HepG2 (cell line): ENCODE results near the gene TDRD3. TPM values are rescaled to one million over a fixed set of nuclear protein-coding genes. Genes with fewer than 3 reads are reported as not detected.

Source experiments
- ATAC-seq: fragments of 200-7000 bp; cut with Tn5 transposase; 3 replicates; pipeline ENCODE4 v1.9.1; 2020; ENCODE audit warnings: mild to moderate bottlenecking, moderate library complexity
- BruUV-seq: library from RNA; stranded (reverse); fragments of 400-500 nt; replicated peaks from 2 replicates; lab custom pipeline; 2021; lab: Mats Ljungman, UMichigan
- CTCF ChIA-PET: fragments of 300-600 bp; formaldehyde crosslinking; extraction: SDS; loops from one replicate; lab custom pipeline; 2021; ENCODE audit warnings: low total read pairs, inconsistent platforms, low intra/inter-chr PET ratio; lab: Yijun Ruan, JAX
- POLR2A ChIA-PET: fragments of 350-600 bp; sonication (Branson Sonifier 250); formaldehyde crosslinking; loops from one replicate; lab custom pipeline; 2020; ENCODE audit warnings: antibody characterized with exemption, inconsistent platforms; lab: Yijun Ruan, JAX
- DNase-seq: peaks from one replicate; pipeline ENCODE4 v3.0.0-alpha.2; 2015; ENCODE audit warnings: low spot score
- FAIRE-seq: peaks from 3 replicates; lab custom pipeline; 2011; peaks lifted over from hg19 to GRCh38; lab: Jason Lieb, UNC
- H2AFZ ChIP-seq: one replicate; pipeline ENCODE4 v1.6.1; 2011; ENCODE audit warnings: low read length, inconsistent platforms
- H3K27ac ChIP-seq: fragments of 300-600 bp; 3 replicates; pipeline ENCODE4 v1.8.0; 2011; ENCODE audit warnings: mixed run types, mild to moderate bottlenecking, mixed read lengths, low read length, inconsistent platforms; ENCODE audit not compliant: insufficient read depth; ENCODE audit errors: extremely low read length
- H3K27me3 ChIP-seq, 2 experiments: fragments of 200-600 bp in 1 of 2; 2 replicates in 1 of 2; 3 replicates in 1 of 2; pipeline versions ENCODE4 v1.6.0 to v1.8.0; 2011; ENCODE audit warnings: low read length in 2 of 2, mild to moderate bottlenecking in 2 of 2, moderate library complexity in 2 of 2, inconsistent platforms in 1 of 2; ENCODE audit not compliant: insufficient read depth in 2 of 2, control insufficient read depth in 1 of 2
- H3K36me3 ChIP-seq, 2 experiments: fragments of 200-600 bp in 1 of 2; replicated peaks in 1 of 2; 2 replicates in 1 of 2; 3 replicates in 1 of 2; pipeline versions ENCODE4 v1.5.1 to v1.8.0; 2011; ENCODE audit warnings: low read length in 2 of 2, inconsistent platforms in 1 of 2; ENCODE audit not compliant: insufficient read depth in 2 of 2, control insufficient read depth in 1 of 2
- H3K4me1 ChIP-seq: 2 replicates; pipeline ENCODE4 v1.5.1; 2012; ENCODE audit warnings: low read length, inconsistent platforms; ENCODE audit not compliant: insufficient read depth
- H3K4me2 ChIP-seq: 2 replicates; pipeline ENCODE4 v1.6.0; 2011; ENCODE audit warnings: low read depth, low read length, inconsistent platforms
- H3K4me3 ChIP-seq, 3 experiments: fragments of 200-600 bp in 1 of 3; sonication (generic), shearing (Covaris generic) in 1 of 3; replicated peaks in 1 of 3; 2 replicates each; pipeline ENCODE4 v1.5.1; 2011 to 2016; ENCODE audit warnings: low read length in 3 of 3, inconsistent platforms in 2 of 3, low read depth in 2 of 3, mild to moderate bottlenecking in 2 of 3, control low read depth in 1 of 3, mixed read lengths in 1 of 3; ENCODE audit not compliant: insufficient read depth in 1 of 3
- H3K79me2 ChIP-seq: one replicate; pipeline ENCODE4 v1.6.1; 2011; ENCODE audit warnings: low read length, inconsistent platforms; ENCODE audit not compliant: insufficient read depth
- H3K9ac ChIP-seq: 2 replicates; pipeline ENCODE4 v1.6.0; 2011; ENCODE audit warnings: mild to moderate bottlenecking, low read depth, low read length, inconsistent platforms; ENCODE audit not compliant: insufficient read depth
- H3K9me3 ChIP-seq: 2 replicates; pipeline ENCODE4 v1.5.1; 2012; ENCODE audit warnings: mild to moderate bottlenecking, low read length
- H4K20me1 ChIP-seq: 2 replicates; pipeline ENCODE4 v1.6.0; 2011; ENCODE audit warnings: inconsistent platforms, mild to moderate bottlenecking, low read length, moderate library complexity; ENCODE audit not compliant: insufficient read depth
- CENPBD1 ChIP-seq: sonication (generic); formaldehyde crosslinking; IDR thresholded peaks from 2 replicates; pipeline ENCODE4 v1.8.0; 2022; ENCODE audit warnings: missing genetic modification reagents, low read depth, mild to moderate bottlenecking, borderline replicate concordance
- DDIT3 ChIP-seq: sonication (generic); formaldehyde crosslinking; IDR thresholded peaks from 2 replicates; pipeline ENCODE4 v1.4.0; 2020; ENCODE audit warnings: mild to moderate bottlenecking, missing genetic modification reagents
- ELF4 ChIP-seq: sonication (generic); formaldehyde crosslinking; IDR thresholded peaks from 2 replicates; pipeline ENCODE4 v1.5.0; 2020; ENCODE audit warnings: missing genetic modification reagents, mild to moderate bottlenecking, moderate library complexity, borderline replicate concordance
- HDAC2 ChIP-seq: sonication (generic); formaldehyde crosslinking; IDR thresholded peaks from 2 replicates; pipeline ENCODE4 v1.4.0; 2020; ENCODE audit warnings: missing genetic modification reagents
- HNRNPLL ChIP-seq: fragments of 200-400 bp; formaldehyde crosslinking; IDR thresholded peaks from 2 replicates; pipeline ENCODE4 v1.6.1; 2017; ENCODE audit warnings: mild to moderate bottlenecking, low read depth, low read length; ENCODE audit not compliant: poor library complexity, severe bottlenecking
- MLXIP ChIP-seq: sonication (generic); formaldehyde crosslinking; IDR thresholded peaks from 2 replicates; pipeline ENCODE4 v1.9.0; 2021; ENCODE audit warnings: missing genetic modification reagents, borderline replicate concordance
- NR2C2 ChIP-seq: sonication (generic); formaldehyde crosslinking; IDR thresholded peaks from 2 replicates; pipeline ENCODE4 v1.4.0; 2020; ENCODE audit warnings: missing genetic modification reagents, mild to moderate bottlenecking, moderate library complexity, borderline replicate concordance
- RFXAP ChIP-seq: sonication (generic); formaldehyde crosslinking; IDR thresholded peaks from 2 replicates; pipeline ENCODE4 v1.4.0; 2020; ENCODE audit warnings: missing genetic modification reagents, borderline replicate concordance
- ZFX ChIP-seq: sonication (generic); formaldehyde crosslinking; IDR thresholded peaks from 2 replicates; pipeline ENCODE4 v1.4.0; 2020; ENCODE audit warnings: mild to moderate bottlenecking, low read depth, missing genetic modification reagents, moderate library complexity
- ZMYM4 ChIP-seq: sonication (generic); formaldehyde crosslinking; IDR thresholded peaks from 2 replicates; pipeline ENCODE4 v1.8.1; 2023; ENCODE audit warnings: mild to moderate bottlenecking, missing genetic modification reagents
- ZNF253 ChIP-seq: sonication (generic); formaldehyde crosslinking; IDR thresholded peaks from 2 replicates; pipeline ENCODE4 v1.8.0; 2022; ENCODE audit warnings: mild to moderate bottlenecking, missing genetic modification reagents, borderline replicate concordance
- ZNF570 ChIP-seq: sonication (generic); formaldehyde crosslinking; IDR thresholded peaks from 2 replicates; pipeline ENCODE4 v1.4.0; 2020; ENCODE audit warnings: mild to moderate bottlenecking, missing genetic modification reagents, borderline replicate concordance
- ZNF883 ChIP-seq: sonication (generic); formaldehyde crosslinking; IDR thresholded peaks from 2 replicates; pipeline ENCODE4 v1.5.1; 2020; ENCODE audit warnings: mild to moderate bottlenecking, missing genetic modification reagents; ENCODE audit errors: not compliant biosample characterization
- WGBS: methylation state at CpG from one replicate; pipeline ENCODE4 v1.1.6; 2017; ENCODE audit warnings: low lambda C conversion rate; 5-methylcytosine and 5-hydroxymethylcytosine counted together
- in situ Hi-C: cut with HindIII; loops from 2 replicates; pipeline ENCODE4 v1.10.0; 2017; ENCODE audit warnings: low pct_unique_long_range_greater_than_20kb; ENCODE audit not compliant: extremely low pct_ligation_motif_present
- intact Hi-C: fragments of 100-400 bp; cut with micrococcal nuclease; formaldehyde crosslinking; loops from one replicate; pipeline ENCODE4 v1.10.0; 2022; ENCODE audit not compliant: unreplicated experiment
- polyA plus RNA-seq, 8 experiments: library from polyadenylated mRNA; depleted of rRNA in 3 of 8; stranded (reverse) in 7 of 8; unstranded in 1 of 8; fragments of >200 nt; fragmentation: Illumina TruSeq in 4 of 8; extraction: Trizol in 4 of 8; gene quantifications; 2 replicates each; pipeline versions ENCODE4 v1.2.1 to v1.2.3, GENCODE V29; 2011 to 2016; ENCODE audit warnings: low read depth in 4 of 8, missing spikeins in 1 of 8, mixed read lengths in 1 of 8; ENCODE audit not compliant: insufficient read depth in 1 of 8
- total RNA-seq, 5 experiments: library from RNA; depleted of rRNA; stranded (reverse); fragments of >200 nt; fragmentation: Illumina TruSeq; extraction: Trizol; gene quantifications; 2 replicates each; pipeline ENCODE4 v1.2.3, GENCODE V29; 2016; ENCODE audit warnings: low read depth in 1 of 5

Gene TDRD3
- total and polyA plus RNA-seq, 2 of the 13 experiments (the other 11 are each of a cell fraction or from before 2014, with no cell fraction given), result 4.7 to 11.8 TPM

- no peak overlapping the region for H3K27ac ChIP-seq
- H2AFZ ChIP-seq, result no peak overlapping the region
- no peak for TF ChIP-seq ZNF883
- no peak for TF ChIP-seq RFXAP (CRISPR knock-in tag)
- no peak for TF ChIP-seq ZNF253 (CRISPR knock-in tag)
- TF ChIP-seq ELF4 (CRISPR knock-in tag), result no peak
- TF ChIP-seq NR2C2 (CRISPR knock-in tag), result no peak
- no peak for TF ChIP-seq ZNF570 (CRISPR knock-in tag)
- TF ChIP-seq HDAC2 (CRISPR knock-in tag), result no peak
- TF ChIP-seq CENPBD1 (CRISPR knock-in tag), result no peak
- no peak for TF ChIP-seq MLXIP (CRISPR knock-in tag)
- no peak for TF ChIP-seq DDIT3 (CRISPR knock-in tag)
- no peak for TF ChIP-seq ZMYM4 (CRISPR knock-in tag)
- no peak for TF ChIP-seq ZFX (CRISPR knock-in tag)
- TF ChIP-seq HNRNPLL, result no peak
- H3K79me2 ChIP-seq, result peaks cover 5% of the 10 kb centered on the region
- POLR2A ChIA-PET, result no interaction called here
- CTCF ChIA-PET, result no interaction called here
- no peak overlapping the region for H3K9ac ChIP-seq
- intact Hi-C loops, result no loop called here
- no peaks in the 10 kb centered on the region for H3K36me3 ChIP-seq
- H3K4me2 ChIP-seq, result no peak overlapping the region
- H4K20me1 ChIP-seq, result no peaks in the 10 kb centered on the region; the same call in 1 of the 2 replicates
- DNase-seq (no peak), ATAC-seq (no peak), FAIRE-seq (no peak)
- BruUV-seq, result no TSS peak
- peaks cover 5% of the 10 kb centered on the region for H3K9me3 ChIP-seq
- peaks cover 11% of the 10 kb centered on the region for H3K4me1 ChIP-seq
- in situ Hi-C loops, result no loop called here
- H3K27me3 ChIP-seq, result no peaks in the 10 kb centered on the region
- WGBS, result 94% methylated on average over 3 of the region's 3 CpGs
- H3K4me3 ChIP-seq, result no peak overlapping the region
These were observed 13.3 kb downstream of the TDRD3 start for GRCh38 chr13:60410299-60410698.
